WI38 (cell line): ENCODE results near the gene PPP3R2.
"Not testable (repeated sequence)": the region's sequence is repeated elsewhere in the genome, so short reads cannot be mapped to it uniquely, and the experiment has no call there.

Experiments
- H3K4me3 ChIP-seq: 2 replicates; pipeline ENCODE4 v1.5.1; 2011; ENCODE audit warnings: low read depth, mild to moderate bottlenecking, control low read depth, low read length
- CTCF ChIP-seq: IDR thresholded peaks from 2 replicates; pipeline ENCODE4 v1.5.1; 2012; ENCODE audit warnings: low read depth, mild to moderate bottlenecking, control low read depth, low read length

Gene PPP3R2

DNA sequence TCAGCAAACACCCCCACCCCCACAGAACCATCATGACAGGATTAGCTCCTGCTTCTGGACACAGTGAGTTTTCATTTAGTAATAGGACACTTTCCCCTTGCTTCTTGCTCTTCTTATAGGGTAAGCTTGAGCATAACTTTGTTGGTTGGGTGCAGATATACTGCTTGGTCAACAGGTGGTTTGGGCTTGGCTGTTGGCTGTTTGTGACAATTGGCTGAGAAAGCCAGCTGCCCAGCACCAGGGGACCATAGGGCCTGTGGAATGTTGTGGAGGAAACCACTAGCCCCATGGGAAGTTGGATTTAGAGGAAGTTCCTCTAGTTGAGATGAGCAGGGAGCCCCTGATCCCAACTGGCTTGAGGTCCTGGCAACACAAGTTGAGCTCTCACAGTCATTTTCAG, 30.5 kb downstream of the PPP3R2 start:
- TF ChIP-seq CTCF, result no peak
- H3K4me3 ChIP-seq, result no peak overlapping the region

DNA sequence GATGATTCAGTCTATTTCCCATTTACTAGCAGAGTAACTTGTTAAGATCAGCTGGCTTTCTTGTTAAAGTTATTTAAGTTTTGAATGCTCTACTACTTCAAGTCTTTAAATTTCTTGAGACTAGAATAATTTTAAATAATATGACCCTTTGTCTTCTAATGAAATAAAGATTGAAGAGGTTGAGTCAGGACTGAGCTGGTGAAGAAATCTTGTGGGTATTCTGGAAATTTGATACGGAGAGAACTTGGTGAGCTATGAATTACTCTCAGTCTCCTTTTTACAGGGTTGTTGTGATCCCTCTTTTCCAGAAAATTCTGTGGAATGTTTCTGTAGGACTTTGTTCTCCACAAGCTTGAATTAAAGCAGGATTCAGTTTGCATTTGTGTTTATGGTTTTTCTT, 31.8 kb downstream of the PPP3R2 start:
- no peak overlapping the region for H3K4me3 ChIP-seq
- no peak for TF ChIP-seq CTCF

GRCh38 chr9:101561740-101562139, 33.0 kb downstream of the PPP3R2 start:
- TF ChIP-seq CTCF, result no peak
- no peak overlapping the region for H3K4me3 ChIP-seq

DNA sequence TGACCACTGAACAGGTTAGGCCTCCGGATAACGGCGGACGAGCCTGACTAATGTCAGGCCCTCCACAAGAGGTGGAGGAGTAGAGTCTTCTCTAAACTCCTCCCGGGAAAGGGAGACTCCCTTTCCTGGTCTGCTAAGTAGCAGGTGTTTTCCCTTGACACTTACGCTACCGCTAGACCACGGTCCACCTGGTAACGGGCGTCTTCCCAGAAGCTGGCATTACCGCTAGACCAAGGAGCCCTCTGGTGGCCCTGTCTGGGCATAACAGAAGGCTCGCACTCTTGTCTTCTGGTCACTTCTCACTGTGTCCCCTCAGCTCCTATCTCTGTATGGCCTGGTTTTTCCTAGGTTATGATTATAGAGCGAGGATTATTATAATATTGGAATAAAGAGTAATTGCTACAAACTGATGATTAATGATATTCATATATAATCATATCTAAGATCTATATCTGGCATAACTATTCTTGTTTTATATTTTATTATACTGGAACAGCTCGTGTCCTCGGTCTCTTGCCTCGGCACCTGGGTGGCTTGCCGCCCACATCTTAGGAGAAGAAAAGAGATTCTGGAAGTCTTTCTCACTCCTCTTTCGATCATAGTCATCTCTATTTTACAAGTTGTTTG, 45.2 kb downstream of the PPP3R2 start:
- not testable (repeated sequence) for H3K4me3 ChIP-seq

DNA sequence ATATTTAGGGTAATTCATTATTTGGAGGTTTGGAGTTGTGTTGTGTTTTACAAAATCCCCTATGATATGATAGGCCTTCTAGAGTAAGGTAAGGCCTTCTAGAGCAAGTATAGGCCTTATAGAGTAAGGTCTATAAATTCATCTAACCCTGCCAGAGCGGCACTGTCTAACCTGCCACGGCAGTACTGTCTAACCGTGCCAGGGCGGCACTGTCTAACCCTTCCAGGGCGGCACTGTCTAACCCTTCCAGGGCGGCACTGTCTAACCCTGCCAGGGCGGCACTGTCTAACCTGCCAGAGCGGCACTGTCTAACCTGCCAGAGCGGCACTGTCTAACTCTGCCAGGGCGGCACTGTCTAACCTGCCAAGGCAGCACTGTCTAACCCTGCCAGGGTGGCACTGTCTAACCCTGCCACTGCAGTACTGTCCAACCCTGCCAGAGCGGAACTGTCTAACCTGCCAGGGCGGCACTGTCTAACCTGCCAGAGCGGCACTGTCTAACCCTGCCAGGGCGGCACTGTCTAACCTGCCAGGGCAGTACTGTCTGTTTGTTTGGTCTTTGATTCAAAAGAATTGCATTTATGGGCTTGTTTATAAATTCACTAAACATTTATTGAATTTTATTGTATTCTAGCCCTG, 51.6 kb downstream of the PPP3R2 start:
- H3K4me3 ChIP-seq, result no peak overlapping the region
- TF ChIP-seq CTCF, result no peak
